Spleen (tissue), 7 donors: ENCODE data around the gene MS4A14.

Experiments used
- CTCF ChIP-seq, 11 experiments: fragments of 200-600 bp in 7 of 11; fragments of 450-650 bp in 4 of 11; sonication (generic) in 4 of 11; IDR thresholded peaks in 8 of 11; conservative IDR thresholded peaks in 3 of 11; 1 replicate in 7 of 11; 2 replicates in 4 of 11; pipeline versions ENCODE4 v1.4.0 to v1.8.0; 2016 to 2021; ENCODE audit warnings: antibody characterized with exemption in 11 of 11, inconsistent platforms in 4 of 11, mild to moderate bottlenecking in 1 of 11
- POLR2A ChIP-seq, 3 donors: fragments of 450-650 bp; IDR thresholded peaks; one replicate each; pipeline ENCODE4 v1.5.1; 2017; ENCODE audit warnings: antibody characterized with exemption in 3 of 3, mild to moderate bottlenecking in 1 of 3
- donor health status: DM: no; HTN: no; CAD: no; lungs with moderate emphysema.
- donor health status: DM: no; HTN: no; CAD: no.
- donor health status: DM: no; HTN: no; CAD: no.

GRCh38 chr11:60375316-60375715, 20.9 kb upstream of the MS4A14 start:
- TF ChIP-seq POLR2A (IDR thresholded peaks at IDR 0.05) (no peak), CTCF (IDR thresholded peaks at IDR 0.05 in 8 of 11, conservative IDR thresholded peaks at IDR 0.05 in 3 of 11) (no peak)
